Keratinocyte (primary cell): ENCODE data around the gene ZNHIT3.

Experiments used
- EZH2 ChIP-seq: IDR thresholded peaks from one replicate; pipeline ENCODE4 v1.6.1; 2012; ENCODE audit warnings: inconsistent platforms, mild to moderate bottlenecking, low read length, moderate library complexity
- TF ChIP-seq, protein P1 (sequence below), 3 experiments: IDR thresholded peaks in 1 of 3; conservative IDR thresholded peaks in 1 of 3; optimal IDR thresholded peaks in 1 of 3; 2 replicates in 2 of 3; 3 replicates in 1 of 3; pipeline versions ENCODE3 to v1.5.1; 2011; ENCODE audit warnings: low read length in 3 of 3, mild to moderate bottlenecking in 3 of 3, moderate library complexity in 2 of 3, control low read depth in 1 of 3, inconsistent platforms in 1 of 3; ENCODE audit not compliant: insufficient read depth in 2 of 3; ENCODE audit errors: extremely low read depth in 1 of 3

DNA sequence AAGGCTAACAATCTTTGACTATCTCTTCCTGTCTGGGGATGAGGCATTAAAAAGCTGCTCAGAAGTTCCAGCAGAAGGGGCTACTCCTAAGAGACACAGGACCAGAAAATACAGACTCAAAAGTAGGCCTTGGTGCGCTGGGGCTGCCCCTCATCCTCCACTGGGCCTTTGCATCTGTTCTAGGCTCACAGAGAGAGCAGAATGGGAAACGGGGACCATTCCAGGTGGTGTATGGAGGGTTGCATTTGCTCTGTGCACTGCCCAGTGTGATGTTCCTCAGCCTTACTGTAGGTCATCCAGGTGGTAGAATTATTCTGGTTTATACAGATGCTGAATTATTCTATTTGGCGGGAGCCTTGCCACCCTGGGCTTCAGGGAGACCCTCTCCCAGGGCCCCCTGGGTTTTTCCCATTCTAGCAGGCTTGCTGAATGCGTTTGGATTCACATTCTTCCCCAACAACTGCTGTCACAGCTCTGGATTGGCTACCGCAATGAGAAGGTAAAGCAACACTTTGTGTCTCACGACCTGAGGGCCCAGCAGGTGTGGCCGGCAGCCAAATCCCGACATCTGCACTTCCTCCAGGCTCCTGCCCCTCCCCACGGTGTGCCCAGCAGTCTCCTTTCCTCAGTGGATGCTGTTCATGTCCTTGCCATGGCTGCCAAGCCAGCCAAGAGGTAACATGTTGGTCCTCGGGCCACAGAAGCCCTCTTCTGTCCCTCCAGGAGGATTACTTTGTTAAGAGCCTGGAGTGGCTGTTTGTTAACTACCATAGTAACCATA is 25.0 kb upstream of the ZNHIT3 start:
- TF ChIP-seq, protein P1, sequence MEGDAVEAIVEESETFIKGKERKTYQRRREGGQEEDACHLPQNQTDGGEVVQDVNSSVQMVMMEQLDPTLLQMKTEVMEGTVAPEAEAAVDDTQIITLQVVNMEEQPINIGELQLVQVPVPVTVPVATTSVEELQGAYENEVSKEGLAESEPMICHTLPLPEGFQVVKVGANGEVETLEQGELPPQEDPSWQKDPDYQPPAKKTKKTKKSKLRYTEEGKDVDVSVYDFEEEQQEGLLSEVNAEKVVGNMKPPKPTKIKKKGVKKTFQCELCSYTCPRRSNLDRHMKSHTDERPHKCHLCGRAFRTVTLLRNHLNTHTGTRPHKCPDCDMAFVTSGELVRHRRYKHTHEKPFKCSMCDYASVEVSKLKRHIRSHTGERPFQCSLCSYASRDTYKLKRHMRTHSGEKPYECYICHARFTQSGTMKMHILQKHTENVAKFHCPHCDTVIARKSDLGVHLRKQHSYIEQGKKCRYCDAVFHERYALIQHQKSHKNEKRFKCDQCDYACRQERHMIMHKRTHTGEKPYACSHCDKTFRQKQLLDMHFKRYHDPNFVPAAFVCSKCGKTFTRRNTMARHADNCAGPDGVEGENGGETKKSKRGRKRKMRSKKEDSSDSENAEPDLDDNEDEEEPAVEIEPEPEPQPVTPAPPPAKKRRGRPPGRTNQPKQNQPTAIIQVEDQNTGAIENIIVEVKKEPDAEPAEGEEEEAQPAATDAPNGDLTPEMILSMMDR (optimal IDR thresholded peaks at IDR 0.05 in 1 of 3, IDR thresholded peaks at IDR 0.05 in 1 of 3, conservative IDR thresholded peaks at IDR 0.05 in 1 of 3; ENCODE audit: extremely low read depth in 1 of 3, insufficient read depth in 2 of 3, low read length in 3 of 3), result no peak
- no peak for TF ChIP-seq EZH2
